H1 (cell line): ENCODE measurements around the gene FBXW8. TPM values are rescaled to one million over a fixed set of nuclear protein-coding genes. Genes with fewer than 3 reads are reported as not detected.

ENCODE experiments used
- TAF1 ChIP-seq: IDR thresholded peaks from 2 replicates; pipeline ENCODE4 v1.6.1; 2011; ENCODE audit warnings: mild to moderate bottlenecking, low read depth, low read length
- polyA plus RNA-seq, 7 experiments: library from polyadenylated mRNA; depleted of rRNA in 3 of 7; stranded (reverse) in 5 of 7; unstranded in 2 of 7; fragments of >200 nt in 5 of 7; fragments of 200-250 nt in 2 of 7; gene quantifications; 1 replicate in 5 of 7; 2 replicates in 1 of 7; 4 replicates in 1 of 7; pipeline versions ENCODE4 v1.2.1 to v1.2.3, GENCODE V29; 2011 to 2013; ENCODE audit warnings: missing spikeins in 2 of 7, mixed read lengths in 2 of 7
- total RNA-seq: library from RNA; stranded (reverse); fragmentation: NEBNext Ultra II Directional; extraction: Animal tissue kit (Norgen Biotek cat#: 25700); gene quantifications from 2 replicates; pipeline ENCODE4 v1.2.1, GENCODE V29; 2021

Gene FBXW8
- total and polyA plus RNA-seq, 2 of the 8 experiments (the other 6 are each of a cell fraction or from before 2014, with no cell fraction given): 15.8 to 16.0 TPM

DNA sequence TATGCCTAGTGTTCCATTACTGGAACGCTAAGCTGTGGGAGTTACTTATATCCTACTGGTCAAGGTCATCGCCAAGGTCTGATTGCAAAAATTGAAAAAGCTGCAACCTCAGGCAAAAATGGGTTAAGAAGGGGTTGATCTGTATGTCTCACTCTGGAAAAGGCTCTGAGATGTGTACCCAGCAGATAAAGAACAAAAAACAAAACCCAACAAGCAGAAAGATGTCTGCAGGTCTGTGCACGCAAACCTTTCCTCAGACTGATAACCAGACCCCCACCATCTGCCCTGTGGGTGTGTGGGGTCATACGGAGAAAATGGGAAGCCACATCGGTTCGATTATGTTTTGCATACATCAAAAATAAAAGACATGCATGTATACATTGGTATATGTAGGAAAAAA is 132.1 kb downstream of the FBXW8 start (continued):
- TF ChIP-seq TAF1: no peak
